Testis (tissue), 2 donors: ENCODE measurements around the gene CREBBP.

Experiments used
- CTCF ChIP-seq, 3 experiments: fragments of 450-650 bp in 2 of 3; fragments of 200-600 bp in 1 of 3; sonication (generic) in 1 of 3; IDR thresholded peaks; one replicate each; pipeline ENCODE4 v1.5.1; 2016 to 2019; ENCODE audit warnings: antibody characterized with exemption in 3 of 3, mild to moderate bottlenecking in 2 of 3, moderate library complexity in 1 of 3
- POLR2A ChIP-seq: fragments of 450-650 bp; IDR thresholded peaks from one replicate; pipeline ENCODE4 v1.6.1; 2017; ENCODE audit warnings: antibody characterized with exemption, mild to moderate bottlenecking, moderate library complexity

GRCh38 chr16:3793161-3793576 is 87.3 kb downstream of the CREBBP start:
- TF ChIP-seq POLR2A, result no peak
- TF ChIP-seq CTCF (IDR thresholded peaks at IDR 0.05), result no peak
